ENCODE results near the gene CMBL.

Gene CMBL

DNA sequence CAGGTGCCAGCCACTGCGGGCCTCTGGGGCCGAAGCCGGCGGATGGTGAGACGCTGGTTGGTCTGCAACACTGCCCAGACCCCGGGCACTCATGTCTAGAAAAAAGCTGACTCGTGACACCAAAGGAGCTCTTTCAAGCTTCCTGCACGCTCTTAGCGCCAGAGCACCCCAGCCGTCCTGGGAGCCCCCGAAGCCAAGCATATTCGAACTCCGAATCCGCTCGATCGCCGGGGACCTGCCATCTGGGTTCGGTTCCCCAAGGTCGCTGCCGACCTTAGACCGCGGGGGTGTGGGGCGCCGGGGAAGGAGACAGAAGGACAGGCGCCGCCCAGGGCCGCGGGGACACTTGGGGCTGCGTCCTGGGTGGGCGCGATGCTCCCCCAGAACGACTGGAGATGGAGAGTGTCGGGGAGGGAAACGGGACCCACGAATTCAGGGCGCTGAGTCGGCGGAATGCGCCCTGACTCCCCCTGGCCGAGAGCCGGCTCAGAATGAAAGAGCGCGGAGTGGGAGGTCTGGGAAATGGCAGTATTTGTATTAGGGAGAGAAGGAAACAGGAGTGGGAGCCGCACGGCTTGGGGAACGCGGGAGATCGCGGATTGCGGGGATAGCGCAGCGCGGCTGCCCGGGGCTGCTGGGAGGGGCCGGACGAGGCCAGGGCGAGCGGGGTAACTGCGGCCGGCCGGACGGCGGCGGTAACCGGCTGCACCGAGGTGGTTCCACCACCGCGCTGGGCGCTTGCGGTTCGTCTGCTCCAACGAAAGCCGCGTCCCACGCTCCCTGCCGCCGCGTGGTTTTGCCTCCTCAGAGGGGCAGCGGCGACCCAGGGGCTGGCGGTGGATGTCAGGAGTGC, 25.7 kb upstream of the CMBL start:
- peak in 14 of 56 donors; percentile 15 to 69 (median 30) for DNase-seq

DNA sequence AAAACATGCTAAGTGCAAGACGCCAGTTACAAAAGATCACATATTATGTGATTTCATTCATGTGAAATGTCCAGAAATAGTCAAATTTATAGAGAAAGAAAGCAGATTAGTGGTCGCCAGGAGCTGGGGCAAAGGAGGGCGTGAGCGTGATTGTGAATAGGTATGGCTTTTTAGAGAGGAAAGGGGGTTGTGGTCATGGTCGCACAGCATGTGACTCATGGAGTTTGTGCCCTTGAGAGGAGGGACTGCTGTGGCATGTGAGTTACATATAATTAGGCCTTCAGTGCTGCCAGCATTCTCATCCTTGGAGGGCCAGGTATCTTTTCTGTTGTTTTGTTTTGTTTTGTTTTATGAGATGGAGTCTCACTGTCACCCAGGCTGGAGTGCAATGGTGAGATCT, 24.6 kb upstream of the CMBL start:
- DNase-seq, result no peak

DNA sequence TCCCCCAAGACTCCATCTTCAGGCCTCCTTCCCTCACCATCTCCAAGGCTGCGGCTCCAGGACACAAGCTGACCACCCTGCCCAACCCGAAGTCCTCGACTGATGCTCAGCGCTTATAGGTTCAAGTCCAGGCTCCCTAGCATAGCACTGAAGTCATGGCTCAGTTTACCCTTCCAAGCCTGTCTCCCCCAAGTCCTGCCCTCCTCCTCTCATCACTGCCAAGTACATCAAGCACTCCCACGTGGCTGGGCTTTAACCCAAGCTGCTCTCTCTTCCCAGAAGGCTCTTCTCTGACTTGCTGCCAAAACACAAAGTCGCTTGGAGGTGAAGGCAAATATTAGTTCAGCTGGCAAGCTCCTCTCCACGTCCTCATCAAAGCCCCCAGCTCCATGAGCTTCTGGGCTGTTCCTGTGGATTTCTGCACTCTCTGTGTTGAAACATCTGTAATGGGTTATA, 23.7 kb upstream of the CMBL start:
- peak in 9 of 56 donors; percentile 11 to 32 (median 17) for DNase-seq

DNA sequence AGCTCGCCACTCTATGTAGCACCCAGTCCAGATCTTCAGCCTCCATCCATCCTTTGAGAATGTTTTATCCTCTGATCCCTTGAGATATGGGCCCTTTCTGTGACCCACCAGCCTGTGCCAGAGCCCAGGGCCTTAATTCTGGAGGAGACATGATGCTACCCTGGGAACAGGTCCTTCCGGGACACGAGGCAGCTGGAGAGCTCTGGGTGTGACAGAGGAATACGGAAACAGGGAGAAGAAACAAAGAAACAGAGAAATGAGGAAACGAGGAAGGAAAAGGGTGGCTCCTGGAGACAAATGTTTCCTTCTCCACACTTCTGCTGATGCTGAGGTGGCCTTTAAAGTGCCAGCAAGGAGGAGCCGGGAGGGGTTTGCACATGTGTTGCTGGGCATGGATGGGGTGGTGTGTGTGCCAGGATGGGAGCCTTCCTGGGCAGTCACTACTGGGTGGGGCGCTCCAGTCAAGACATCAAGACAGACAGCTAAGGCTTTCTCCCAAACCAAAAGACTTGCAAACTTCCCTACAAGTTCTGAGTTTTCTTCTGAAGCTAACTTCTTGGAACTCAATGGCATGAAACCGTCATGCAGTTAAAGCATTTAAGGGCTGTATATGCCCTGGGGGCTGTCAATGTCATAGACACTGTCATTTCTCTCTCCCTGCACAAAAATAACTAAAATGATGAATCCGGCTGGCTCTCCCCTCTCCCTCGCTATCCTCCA, 23.0 kb upstream of the CMBL start:
- no peak for DNase-seq

DNA sequence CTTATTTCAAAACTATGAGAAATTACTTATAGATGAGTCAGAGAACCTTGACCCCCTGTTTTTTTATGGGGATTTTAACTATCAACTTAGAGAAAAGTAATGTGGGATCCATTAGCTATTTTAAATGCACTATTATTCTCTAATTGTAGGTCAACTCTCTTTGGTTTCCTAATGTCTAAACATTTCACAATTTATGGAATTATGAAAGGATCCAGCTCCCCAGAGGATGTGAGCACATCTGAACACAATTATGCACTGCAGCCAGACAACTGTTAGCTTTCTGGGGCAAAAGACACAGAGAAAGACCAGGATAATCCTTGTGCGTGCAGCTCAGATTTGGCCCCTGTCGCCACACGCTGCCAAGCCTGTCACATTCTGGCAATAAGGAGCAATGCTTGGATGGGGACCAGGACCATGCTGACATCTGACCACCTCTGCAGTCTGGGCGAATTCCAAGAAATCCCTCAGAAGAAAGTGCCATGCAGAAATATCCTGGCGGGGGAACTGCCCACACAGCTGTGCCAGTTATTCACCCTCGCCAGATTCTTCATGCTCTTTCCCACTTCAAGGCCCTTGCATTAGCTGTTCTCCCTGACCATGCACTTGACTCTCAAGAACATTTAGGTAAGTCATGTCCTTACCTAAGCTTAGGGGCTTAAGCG, 22.2 kb upstream of the CMBL start:
- DNase-seq, result peak in 11 of 56 donors; percentile 14 to 56 (median 33)

DNA sequence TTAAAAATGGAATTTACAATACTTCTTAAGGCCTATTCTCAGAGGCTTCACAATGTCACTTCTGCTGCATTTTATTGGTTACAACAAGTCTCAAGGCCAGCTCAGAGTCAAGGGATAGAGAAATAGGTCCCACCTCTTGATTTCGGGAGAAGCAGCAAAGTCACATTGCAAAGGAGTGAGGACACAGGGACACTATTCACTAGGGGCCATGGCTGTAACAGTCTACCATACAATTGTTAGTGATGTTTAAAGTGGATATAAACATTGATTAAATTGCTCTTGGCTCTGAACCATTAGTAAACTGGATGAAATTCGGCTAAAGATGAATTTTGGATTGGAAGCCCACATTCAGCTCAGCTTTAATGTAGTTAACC, 21.7 kb upstream of the CMBL start:
- no peak for DNase-seq

DNA sequence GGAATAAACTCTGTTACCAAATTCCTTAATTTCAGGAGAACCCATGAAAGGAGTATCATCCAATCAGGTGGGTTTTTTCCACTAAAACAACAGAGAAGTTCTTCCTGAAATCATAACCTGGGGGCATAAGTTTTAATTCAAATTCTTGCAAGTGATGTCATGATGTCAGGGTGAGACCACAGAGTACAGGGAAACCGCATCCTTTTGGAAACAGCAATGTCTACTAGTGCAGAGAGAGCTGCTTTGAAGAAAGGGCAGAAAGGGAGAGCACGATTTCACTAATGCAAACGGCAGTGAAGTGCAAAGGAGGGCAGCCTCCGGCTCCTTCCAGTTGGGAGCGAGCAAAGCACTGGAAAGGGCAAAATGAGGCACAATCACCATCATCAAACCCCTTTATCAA, 20.6 kb upstream of the CMBL start:
- DNase-seq, result no peak

DNA sequence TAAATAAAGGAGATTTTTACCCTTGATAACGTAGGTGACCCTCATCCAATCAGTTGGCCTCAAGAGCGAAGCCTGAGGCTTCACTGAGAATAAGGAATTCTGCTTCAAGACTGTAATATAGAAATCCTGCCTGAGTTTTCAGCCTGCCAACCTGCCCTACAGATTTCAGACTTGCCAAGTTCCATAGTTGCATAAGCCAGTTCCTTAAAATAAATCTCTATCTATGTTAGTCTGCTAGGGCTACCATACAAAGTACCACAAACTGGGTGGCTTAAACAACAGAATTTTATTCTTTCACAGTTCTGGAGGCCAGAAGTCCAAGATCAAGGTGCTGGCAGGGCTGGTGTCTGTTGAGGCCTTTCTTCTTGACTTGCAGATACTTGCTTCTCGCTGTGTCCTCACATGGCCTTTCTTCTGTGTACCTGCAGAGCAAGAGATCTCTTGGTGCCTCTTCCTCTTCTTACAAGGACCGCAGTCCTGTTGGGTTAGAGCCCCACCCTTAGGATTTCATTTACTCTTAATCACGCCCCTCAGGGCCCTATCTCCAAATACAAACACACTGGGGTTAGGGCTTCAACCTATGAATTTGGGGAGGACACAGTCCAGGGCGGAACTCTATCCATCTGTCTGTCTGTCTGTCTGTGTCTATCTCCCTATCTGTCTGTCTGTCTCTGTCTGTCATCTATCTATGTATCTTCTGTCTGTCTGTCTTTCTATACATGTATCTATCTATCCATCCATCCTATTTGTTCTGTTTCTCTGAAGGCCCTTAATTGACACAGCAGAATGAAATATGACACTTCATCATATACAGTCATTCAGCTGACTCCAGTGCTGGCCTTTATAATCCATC, 17.0 kb upstream of the CMBL start:
- DNase-seq, result no peak

DNA sequence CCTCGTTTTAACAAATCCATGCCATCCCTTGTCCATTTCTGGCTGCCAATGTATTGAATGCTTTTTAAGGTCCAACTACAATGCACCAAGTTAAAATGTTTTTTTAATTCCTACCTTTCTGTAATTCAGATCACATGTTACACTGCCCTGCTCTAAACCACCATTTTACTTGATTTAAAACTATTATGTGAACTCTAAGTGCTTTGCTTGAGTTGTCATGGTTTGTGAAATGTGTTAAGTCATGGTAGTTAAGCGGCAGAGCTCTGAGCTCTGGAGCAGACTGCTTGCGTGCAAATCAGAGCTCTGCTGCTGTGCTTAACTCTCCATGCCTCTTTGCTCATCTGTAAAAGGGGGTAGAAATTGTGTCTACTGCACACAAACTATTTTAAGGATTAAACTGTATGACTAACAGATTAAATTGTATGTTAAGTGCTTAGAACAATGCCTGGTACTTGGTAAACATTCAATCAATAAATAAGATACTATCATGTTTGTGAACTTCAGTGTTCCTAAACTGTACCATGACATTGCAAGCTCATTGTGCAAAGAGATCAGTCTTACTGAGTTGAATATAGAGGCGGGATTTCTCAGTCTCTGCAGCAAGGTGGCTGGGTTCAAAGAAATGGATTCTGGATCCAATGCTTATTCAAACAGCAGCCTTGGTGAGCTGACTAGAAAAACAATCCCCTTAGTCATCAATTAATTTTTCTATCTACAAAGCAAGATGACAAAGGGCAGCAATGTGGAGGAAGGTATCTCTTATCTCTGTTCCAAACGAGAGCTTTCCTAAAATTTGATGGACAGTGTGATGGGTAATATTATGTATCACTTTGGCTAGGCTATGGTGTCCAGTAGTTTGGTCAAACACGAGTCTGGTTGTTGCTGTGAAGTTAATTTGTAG, 16.1 kb upstream of the CMBL start:
- DNase-seq, result peak in 2 of 56 donors; percentile 11 to 14

DNA sequence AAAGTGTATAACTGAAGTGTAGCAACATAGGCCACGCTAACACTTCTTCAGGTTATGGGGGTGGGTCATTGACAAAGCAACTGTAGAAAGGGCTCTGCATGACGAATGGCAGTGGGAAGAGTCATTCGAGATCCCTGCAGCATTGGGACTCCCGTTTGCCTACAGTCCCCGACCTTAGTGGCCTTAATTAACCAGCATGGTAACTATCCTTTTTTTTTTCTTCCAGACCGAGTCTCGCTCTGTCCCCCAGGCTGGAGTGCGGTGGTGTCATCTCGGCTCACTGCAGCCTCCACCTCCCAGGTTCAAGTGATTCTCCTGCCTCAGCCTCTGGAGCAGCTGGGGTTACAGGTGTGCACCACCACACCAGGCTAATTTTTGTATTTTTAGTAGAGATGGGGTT, 14.2 kb upstream of the CMBL start:
- no peak for DNase-seq

DNA sequence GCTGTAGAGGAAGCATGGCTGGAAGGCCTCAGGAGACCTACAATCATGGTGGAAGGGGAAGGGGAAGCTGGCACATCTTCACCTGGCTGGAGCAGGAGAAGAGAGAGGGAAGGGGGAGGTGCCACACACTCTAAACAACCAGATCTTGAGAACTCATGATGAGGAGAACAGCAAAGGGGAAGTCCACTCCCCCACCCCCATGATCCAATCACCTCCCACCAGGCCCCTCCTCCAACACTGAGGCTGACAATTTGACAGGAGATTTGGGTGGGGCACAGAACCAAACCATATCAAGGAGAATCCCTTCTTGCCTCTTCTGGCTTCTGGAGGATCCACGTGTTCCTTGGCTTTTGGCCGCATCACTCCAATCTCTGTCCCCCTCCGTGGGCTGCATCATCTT, 13.1 kb upstream of the CMBL start:
- no peak for DNase-seq

DNA sequence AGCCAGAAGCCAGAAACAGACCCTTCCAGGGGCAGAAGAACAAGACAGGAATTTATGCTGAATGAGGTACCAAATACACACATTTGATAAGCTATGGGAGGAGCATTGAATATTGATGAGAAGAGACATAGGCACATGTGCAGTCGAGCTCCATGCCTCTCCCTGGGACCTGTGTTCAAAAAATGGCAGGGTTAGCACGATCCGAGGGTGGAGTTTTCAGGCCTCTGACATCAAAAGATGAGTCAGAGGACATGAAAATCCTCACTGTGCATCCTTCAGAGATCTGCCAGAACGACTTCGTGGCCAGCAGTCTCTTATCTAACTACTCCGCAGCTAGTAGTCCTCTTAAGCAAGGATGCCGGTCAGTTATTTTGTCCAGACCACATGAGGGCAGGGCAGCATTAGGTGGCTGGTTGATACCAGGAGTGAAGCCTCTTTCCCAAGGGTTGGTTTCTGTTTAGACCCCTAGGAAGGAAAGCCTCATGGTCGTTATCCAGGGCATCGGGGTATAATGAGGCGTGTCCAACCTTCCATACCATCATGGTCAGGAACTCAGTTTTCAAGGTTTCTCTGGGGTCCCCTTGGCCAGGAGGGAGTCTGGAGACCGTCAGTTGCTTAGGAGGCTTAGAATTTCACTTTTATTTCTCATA, 11.6 kb upstream of the CMBL start:
- no peak for DNase-seq

DNA sequence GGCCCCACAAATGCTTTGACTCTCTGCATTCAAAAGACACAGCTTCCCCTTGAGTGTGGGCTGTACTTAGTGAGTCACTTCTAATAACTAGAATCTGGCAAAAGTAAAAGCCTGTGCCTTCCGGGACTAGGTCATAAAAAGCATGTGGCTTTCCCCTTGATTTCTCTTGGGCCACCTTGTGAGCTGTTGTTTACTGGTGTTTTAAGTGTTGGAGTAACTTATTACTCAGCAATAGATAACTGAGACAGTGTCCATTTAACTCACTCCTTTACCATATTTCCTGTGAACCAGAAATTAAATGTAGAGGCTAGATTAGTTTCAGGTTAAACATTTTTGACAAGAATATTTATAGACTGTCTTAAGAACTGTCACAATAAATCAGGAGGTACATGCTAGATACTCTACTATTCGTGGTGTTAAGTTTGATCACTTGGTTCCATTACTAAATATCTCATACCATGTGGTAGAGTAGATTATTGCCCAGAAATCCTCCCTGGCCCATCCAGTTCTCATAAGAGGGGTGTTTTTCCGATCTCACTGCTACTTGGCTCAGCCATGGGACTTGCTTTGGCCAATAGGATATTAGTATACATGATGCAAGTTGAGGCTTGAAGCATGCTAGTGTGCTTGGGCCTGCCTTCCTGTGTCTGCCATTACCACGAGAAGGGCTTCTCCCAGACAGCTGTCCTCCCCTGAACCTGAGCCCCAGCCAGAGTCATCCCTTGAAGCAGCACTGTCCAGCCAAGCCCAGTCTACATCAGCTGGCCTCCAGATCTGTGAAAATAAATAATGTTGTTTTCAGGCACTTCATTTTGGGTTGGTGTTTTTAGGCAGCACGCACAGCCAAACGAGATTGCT, 10.4 kb upstream of the CMBL start:
- no peak for DNase-seq

DNA sequence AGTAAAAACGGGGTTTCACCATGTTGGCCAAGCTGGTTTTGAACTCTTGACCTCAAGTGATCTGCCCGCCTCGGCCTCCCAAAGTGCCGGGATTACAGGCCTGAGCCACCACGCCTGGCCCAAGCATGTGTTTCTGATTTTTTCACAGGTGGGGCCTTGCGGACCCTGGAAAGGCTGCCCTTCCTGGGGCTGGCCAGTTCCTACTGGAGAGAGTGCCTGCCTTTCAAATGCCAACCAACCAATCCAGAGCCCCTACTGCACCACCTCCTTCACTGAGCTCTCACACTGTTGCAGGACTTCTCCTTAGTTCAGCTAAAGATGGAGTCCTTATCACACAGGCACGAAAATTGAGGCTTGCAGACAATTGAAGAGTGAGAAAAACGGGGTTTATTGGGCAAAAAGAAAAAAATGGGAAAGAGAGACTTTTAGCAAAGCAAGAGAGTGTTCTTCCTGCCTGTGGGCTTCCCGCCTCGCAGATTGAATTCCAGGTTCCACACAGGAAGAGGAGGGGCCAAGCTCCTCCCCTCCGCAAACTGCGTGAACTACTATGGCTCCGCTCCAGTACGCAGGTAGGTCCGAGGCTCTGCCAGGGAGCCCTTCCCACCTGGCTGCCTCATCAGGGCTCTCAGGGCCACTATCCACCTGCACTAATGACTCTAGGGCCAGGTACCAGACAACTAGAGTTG, 8.3 kb upstream of the CMBL start:
- no peak for DNase-seq

DNA sequence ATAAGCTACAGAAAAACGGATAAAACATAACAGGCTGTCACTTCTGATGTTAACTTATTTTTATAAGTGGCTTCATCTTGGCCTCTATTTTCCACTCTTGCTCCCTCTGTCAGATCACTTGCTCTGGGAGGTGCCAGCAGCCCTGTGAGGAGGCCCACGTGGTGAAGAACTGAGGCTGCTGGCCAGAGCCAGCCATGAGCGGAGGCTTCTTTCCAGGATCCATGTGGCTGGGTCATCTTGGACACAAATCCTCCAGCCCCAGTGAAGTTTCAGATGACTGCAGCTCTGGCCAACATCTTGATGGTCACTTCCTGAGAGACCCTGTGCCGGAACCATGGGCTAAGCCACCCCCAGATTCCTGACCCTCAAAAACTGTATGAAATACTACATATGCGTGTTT, 7.5 kb upstream of the CMBL start:
- peak in 2 of 56 donors; percentile 7 to 26 for DNase-seq

DNA sequence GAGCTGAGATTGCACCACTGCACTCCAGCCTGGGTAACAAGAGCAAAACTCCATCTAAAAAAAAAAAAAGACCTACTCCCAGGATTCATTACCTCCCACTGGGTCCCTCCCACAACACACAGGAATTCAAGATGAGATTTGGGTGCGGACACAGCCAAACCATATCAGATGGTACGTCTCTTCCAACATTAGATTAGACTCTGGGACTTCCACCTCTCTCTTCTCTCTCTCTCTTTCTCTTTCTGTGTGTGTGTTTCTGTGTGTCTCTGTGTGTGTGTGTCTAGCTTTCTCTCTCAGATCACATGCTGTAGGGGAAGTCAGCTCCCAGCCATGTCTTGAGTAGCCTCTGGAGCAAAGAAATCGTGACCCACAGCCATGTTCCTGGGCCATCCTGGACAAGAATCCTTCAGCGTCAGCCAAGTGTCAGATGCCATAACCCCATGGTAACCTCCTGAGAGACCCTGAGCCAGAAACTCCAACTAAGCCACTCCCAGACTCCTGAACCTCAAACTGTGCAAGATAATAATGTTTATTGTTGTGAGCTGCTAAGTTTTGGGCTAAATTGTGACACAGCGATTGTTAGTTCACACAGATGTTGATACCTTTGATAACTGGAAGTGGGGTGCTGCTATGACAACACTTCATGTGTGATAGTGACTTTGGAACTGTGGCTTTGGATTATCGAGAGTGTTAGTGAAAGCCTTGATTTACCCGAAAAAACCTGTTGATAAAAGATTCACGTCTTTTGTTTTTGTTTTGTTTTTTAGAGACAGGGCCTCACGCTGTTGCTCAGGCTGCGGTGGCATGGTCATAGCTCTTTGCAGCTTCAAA, 4.1 kb upstream of the CMBL start:
- DNase-seq, result no peak
